ELF-1 (cell line): ENCODE results near the gene FAM180A.
"Not testable (repeated sequence)": the region's sequence is repeated elsewhere in the genome, so short reads cannot be mapped to it uniquely, and the experiment has no call there.

Experiments used
- DNase-seq: peaks from one replicate; pipeline ENCODE4 v3.0.0-alpha.2; 2016; ENCODE audit warnings: low read depth, low spot score

FAM180A gene

GRCh38 chr7:135748770-135749169 is at the start of gene FAM180A:
TSS of gene FAM180A (minus strand) at chr7:135748813. CDS start at chr7:135748580, 233 bp downstream.
- DNase-seq: no peak

DNA sequence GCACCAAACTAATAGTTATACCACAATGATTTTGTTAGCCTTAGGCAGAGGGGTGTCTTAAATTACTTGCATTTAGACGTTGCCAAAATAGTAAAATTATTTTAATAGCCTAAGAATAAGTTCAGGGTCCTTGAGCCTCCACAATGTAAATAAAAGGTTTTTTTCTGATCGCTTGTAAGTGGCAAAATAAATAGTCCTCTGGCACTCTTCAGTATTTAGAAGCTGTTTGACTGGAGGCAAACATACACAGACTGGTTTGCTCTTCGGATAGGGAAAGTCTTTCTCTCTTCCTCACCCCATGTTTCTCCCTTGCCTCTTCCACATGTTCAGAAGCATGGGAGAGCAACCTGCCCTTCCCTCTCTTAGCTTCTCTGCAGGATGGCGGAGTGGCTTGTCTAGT is 49.5 kb upstream of the FAM180A start:
- no peak for DNase-seq

- DNase-seq: no peak
These were observed 47.4 kb upstream of the FAM180A start for GRCh38 chr7:135795846-135796570.

DNA sequence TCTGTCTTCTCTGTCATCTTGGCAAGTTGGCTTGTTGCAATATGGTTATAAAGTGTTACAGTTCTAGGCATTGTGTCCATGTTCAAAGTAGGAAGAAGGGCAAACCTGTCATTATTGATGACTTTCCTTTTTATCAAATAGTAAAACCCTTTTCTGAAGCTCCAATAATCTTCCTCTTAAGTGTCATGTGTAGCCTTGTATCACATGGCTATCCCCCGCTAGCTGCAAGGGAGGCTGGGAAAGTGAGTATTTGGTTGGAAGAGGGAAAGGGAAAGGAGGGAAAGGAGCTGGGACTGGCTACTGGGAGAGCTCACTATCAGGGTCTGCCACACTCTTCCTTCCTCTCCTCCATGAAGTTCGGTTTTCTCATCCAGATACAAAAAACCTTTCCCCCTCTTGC is 45.2 kb upstream of the FAM180A start:
- DNase-seq: no peak

DNA sequence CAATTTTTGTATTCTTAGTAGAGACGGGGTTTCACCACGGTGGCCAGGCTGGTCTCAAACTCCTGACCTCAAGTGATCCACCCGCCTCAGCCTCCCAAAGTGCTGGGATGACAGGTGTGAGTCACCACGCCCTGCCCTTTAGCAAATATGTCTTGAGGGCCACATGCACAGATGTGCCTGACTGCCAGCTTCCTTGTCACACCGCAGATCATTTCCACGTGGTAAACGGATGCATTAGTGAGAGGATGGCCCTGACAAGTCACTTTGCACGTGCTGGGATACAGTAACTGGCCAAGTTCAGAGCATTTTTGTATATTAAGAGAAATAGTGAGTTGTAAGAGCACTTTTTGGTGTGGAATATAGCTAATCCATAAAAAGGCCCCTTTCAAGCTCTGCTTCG is 44.3 kb upstream of the FAM180A start:
- no peak for DNase-seq

GRCh38 chr7:135792363-135792668 is 43.7 kb upstream of the FAM180A start:
- no peak for DNase-seq

DNA sequence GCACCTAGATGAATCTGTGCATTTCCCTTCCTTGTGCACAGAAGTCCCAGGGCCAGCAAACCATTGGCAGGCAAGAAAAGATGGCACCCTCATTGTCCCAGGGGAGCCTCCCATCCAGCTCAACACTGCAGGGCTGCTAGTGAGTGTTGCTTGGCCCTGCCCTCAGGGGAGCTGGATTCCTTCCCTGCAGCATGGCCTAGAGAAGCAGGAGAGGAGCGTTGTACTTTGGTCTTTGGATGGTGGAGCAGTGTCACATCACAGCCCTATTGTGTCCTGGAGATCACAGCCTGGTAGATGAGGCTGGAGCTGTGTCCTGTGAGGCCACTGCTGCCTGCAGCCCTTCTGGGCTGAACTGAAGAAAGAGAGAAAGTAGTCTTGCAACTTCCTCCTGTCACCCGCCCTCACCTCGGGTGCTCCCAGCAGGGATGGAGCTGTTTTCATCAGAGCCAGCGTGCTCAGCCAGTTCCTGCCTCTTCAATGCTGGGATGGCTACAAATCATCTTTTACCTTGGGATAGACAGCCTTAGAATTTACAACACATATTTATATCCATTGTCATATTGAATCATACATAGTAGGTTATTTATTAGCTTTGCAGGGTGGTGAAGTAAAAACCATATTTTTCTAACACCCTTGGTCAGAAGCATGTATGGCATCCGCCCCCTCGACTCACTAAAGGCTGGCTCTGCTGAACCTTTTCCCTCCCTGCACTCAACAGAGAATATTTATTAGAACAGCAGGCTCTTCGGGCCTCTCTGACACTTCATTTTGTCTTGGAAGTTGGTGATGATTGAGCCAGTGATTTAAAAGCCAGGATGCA is 43.1 kb upstream of the FAM180A start:
- DNase-seq: no peak

DNA sequence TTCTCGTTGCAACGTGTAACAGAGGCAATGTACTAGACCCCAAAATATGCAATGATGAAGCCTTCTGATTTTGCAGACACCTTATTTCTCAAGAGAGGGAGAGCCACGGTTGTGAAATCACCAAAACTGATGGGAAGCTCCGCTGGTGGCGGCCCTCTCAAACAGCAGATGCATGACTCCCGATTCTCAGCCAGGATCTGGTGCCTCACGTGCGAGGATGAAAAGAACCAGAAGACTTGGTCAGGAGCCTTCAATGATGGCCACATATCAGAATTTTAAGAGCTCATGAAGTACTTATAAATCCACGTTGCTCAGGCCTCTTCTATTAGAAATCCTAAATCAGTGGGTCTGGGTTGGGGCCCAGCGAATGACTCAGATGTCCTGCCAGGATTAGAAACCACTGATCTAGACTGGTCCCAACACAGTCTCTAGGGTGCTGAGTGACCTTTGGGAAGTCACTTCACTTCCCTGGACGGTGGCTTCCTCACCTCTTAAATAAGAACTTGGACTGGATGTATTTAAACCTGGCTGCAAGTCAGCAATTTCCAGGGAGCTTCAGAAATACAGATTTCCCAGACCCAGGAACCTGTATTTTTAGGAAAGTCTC is 41.9 kb upstream of the FAM180A start:
- DNase-seq: no peak

- DNase-seq: no peak
These were observed 41.3 kb upstream of the FAM180A start for GRCh38 chr7:135789956-135790355.

DNA sequence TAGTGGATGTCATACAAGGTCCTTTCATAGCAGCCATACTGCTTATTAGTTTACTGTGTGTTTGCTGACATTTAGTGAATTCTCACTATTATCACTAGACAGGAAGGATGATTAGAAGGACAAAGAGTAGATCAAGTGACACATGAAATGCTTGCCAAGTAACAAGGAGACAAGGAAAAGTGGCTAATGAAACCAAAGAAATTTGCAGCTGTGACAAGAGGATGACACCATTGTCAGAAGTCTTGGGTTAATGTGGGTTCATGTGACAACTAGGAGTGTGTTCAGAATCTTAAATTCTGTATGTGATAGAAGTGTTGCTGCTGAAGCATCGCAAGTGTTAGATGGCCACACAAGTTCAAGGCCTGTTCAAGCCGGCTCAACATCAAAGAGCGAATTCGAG is 40.8 kb upstream of the FAM180A start:
- DNase-seq: no peak

GRCh38 chr7:135786911-135787310 is 38.3 kb upstream of the FAM180A start:
- no peak for DNase-seq

- no peak for DNase-seq
These were observed 36.5 kb upstream of the FAM180A start for GRCh38 chr7:135785065-135785464.

GRCh38 chr7:135784013-135784412 is 35.4 kb upstream of the FAM180A start:
- no peak for DNase-seq

- no peak for DNase-seq
These were observed 34.2 kb upstream of the FAM180A start for GRCh38 chr7:135782801-135783200.

DNA sequence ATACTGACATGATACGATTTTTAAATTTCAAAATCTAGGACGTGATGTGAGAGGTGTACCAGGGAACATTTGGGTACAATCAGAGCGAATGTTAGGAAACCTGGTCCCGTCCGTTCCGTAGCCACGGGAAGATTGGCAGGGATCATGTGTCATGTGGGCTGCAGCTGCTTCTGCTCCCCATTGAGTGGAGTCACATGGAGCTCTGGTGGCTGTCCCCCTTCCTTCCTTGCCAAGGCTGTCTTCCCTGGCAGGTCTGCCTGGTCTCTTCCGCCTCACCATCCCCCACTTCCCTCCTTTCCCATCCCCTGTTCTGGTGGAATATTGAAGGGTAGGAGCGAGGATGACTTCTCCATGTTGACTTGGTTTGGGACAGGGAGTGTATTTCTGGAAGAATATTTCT is 33.8 kb upstream of the FAM180A start:
- no peak for DNase-seq

DNA sequence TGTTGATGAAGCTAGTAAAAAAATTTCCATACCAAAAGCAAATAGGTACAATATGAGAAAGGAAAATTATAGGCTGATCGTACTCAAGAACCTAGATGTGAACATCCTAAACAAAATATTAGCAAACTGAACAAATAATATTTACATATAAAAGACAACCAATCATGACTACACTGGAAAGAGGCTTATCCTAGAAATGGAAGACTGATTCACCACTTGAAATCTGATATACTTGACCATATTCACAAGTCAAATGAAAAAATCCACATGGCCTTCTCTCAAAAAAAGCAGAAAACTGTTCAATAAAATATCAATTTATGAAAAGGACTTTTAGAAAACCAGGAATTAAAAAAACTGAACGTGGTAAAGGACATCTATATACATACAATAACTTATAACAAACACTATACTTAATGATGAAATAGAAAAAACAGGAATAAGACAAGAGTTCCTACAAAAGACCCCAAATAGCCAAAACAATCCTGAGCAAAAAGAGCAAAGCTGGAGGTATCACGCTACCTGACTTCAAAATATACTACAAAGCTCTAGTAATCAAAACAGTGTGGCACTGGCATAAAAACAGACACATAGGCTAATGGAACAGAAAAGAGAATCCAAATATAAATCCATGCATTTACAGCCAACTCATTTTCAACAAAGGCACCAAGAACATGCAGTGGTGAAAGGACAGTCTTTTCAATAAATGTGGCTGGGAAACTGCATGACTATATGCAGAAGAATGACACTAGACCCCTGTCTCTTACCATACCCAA is 29.2 kb upstream of the FAM180A start:
- no peak for DNase-seq

DNA sequence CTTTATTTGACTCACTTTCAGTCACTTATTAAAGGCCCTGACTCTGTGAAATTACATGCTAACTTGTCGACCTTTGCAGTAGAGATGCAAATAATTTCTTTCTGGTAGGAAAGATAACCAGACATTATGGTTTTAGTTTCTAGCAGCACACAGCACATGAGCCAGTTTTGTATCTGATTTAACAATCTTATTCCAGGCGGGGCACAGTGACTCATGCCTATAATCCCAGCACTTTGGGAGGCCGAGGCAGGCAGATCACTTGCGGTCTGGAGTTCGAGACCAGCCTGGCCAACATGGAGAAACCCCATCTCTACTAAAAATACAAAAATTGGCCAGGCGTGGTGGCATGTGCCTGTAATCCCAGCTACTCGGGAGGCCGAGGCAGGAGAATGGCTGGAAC is 27.3 kb upstream of the FAM180A start:
- not testable (repeated sequence) for DNase-seq

GRCh38 chr7:135775230-135775629 is 26.6 kb upstream of the FAM180A start:
- no peak for DNase-seq

GRCh38 chr7:135774284-135774683 is 25.7 kb upstream of the FAM180A start:
- DNase-seq: no peak

- peak; percentile 47 for DNase-seq
These were observed 24.9 kb upstream of the FAM180A start for GRCh38 chr7:135773464-135773863.

GRCh38 chr7:135772639-135773222 is 24.1 kb upstream of the FAM180A start:
- DNase-seq: peak; percentile 15
